LNCaP clone FGC (cell line): ENCODE data around the gene SEMA3F.

ENCODE experiments used
- DNase-seq: peaks from one replicate; pipeline ENCODE4 v3.0.0-alpha.2; 2011; ENCODE audit warnings: low read depth
- H3K4me3 ChIP-seq: 2 replicates; pipeline ENCODE4 v1.5.1; 2011; ENCODE audit warnings: mild to moderate bottlenecking, low read depth, low read length, control low read depth
- CTCF ChIP-seq: IDR thresholded peaks from 2 replicates; pipeline ENCODE4 v1.5.1; 2012; ENCODE audit warnings: mild to moderate bottlenecking; ENCODE audit not compliant: control insufficient read depth, insufficient read depth; ENCODE audit errors: extremely low read depth

Gene SEMA3F

GRCh38 chr3:50147447-50147846 is 7.7 kb upstream of the SEMA3F start:
- no peak for TF ChIP-seq CTCF
- DNase-seq, result no peak
- H3K4me3 ChIP-seq, result no peak overlapping the region

- DNase-seq, result no peak
- no peak overlapping the region for H3K4me3 ChIP-seq
- no peak for TF ChIP-seq CTCF
These were observed 7.3 kb upstream of the SEMA3F start for GRCh38 chr3:50147861-50148260.

- no peak overlapping the region for H3K4me3 ChIP-seq
- no peak for TF ChIP-seq CTCF
- no peak for DNase-seq
These were observed 4.7 kb upstream of the SEMA3F start for GRCh38 chr3:50150404-50150750.

- no peak overlapping the region for H3K4me3 ChIP-seq
- DNase-seq, result no peak
- no peak for TF ChIP-seq CTCF
These were observed 4.0 kb upstream of the SEMA3F start for GRCh38 chr3:50150863-50151686.

- DNase-seq, result no peak
- TF ChIP-seq CTCF, result no peak
- H3K4me3 ChIP-seq, result no peak overlapping the region
These were observed 3.4 kb upstream of the SEMA3F start for GRCh38 chr3:50151728-50152127.

- TF ChIP-seq CTCF, result no peak
- no peak for DNase-seq
- peak overlapping the region; percentile 62; the same call in 1 of the 2 replicates for H3K4me3 ChIP-seq
These were observed 1.2 kb upstream of the SEMA3F start for GRCh38 chr3:50153782-50154475.
